IPS-18c (cell line): ENCODE results near the gene CEACAM5.
"Not testable (repeated sequence)": the region's sequence is repeated elsewhere in the genome, so short reads cannot be mapped to it uniquely, and the experiment has no call there.

Source experiments
- H3K4me3 ChIP-seq: 2 replicates; pipeline ENCODE4 v1.7.0; 2013; ENCODE audit warnings: low read depth, mild to moderate bottlenecking, low read length, moderate library complexity; ENCODE audit not compliant: insufficient read depth
- H3K9me3 ChIP-seq: one replicate; pipeline ENCODE4 v1.6.1; 2013; ENCODE audit warnings: mild to moderate bottlenecking, low read length, moderate library complexity; ENCODE audit not compliant: control insufficient read depth, insufficient read depth

CEACAM5 gene

GRCh38 chr19:41718761-41719160 is 10.3 kb downstream of the CEACAM5 start:
- Histone ChIP-seq H3K4me3 (no peak overlapping the region), H3K9me3 (no peaks in the 10 kb centered on the region)

DNA sequence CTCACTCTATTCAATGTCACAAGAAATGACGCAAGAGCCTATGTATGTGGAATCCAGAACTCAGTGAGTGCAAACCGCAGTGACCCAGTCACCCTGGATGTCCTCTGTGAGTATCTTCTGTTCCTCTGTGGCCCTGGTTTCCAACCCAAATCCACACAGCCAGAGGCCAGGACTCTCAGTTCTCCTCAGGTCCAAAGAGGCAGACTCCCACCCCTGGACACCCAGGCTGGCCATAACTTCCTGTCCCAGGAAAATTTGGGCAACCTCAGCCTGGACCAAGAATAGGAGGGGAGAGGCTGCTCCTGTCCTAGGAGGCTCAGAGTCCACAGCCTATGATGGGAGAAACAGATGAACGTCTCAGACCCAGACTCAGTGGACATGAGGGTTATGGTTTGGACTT is 11.7 kb downstream of the CEACAM5 start:
- Histone ChIP-seq H3K4me3 (no peak overlapping the region), H3K9me3 (no peaks in the 10 kb centered on the region)

- Histone ChIP-seq H3K9me3 (no peaks in the 10 kb centered on the region), H3K4me3 (no peak overlapping the region)
Observed at GRCh38 chr19:41726493-41726892, 18.1 kb downstream of the CEACAM5 start.

- Histone ChIP-seq H3K4me3 (no peak overlapping the region), H3K9me3 (no peaks in the 10 kb centered on the region)
Observed at GRCh38 chr19:41734156-41734555, 25.7 kb downstream of the CEACAM5 start.

- no peak overlapping the region for H3K4me3 ChIP-seq
- H3K9me3 ChIP-seq: no peaks in the 10 kb centered on the region
Observed at GRCh38 chr19:41734585-41734984, 26.2 kb downstream of the CEACAM5 start.

DNA sequence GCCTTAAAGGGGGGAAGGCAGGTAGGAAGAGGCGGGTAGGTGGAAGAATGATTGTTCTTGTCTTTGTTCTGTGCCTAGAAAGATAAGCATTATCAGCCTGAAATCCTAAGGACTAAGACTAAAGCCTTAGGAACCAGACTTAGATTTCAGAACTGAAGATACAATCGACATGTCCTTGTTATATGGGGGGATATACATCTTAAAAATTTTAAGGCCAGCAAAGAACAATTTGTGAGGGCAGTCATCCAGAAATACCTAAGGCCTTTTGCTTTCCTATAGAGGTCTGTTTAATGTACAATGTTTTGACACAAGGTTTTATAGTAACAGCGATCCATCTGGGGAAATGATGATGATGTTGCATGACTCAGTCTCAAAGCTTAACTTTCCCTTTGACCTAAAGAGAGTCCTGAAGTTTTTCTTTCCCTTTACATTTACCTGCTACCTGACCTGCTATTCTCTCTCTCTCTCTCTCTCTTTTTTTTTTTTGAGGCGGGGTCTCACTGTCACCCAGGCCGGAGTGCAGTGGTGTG is 26.7 kb downstream of the CEACAM5 start:
- H3K9me3 ChIP-seq: no peaks in the 10 kb centered on the region
- H3K4me3 ChIP-seq: no peak overlapping the region

GRCh38 chr19:41739361-41739760 is 30.9 kb downstream of the CEACAM5 start:
- H3K9me3 ChIP-seq: no peaks in the 10 kb centered on the region
- H3K4me3 ChIP-seq: no peak overlapping the region

DNA sequence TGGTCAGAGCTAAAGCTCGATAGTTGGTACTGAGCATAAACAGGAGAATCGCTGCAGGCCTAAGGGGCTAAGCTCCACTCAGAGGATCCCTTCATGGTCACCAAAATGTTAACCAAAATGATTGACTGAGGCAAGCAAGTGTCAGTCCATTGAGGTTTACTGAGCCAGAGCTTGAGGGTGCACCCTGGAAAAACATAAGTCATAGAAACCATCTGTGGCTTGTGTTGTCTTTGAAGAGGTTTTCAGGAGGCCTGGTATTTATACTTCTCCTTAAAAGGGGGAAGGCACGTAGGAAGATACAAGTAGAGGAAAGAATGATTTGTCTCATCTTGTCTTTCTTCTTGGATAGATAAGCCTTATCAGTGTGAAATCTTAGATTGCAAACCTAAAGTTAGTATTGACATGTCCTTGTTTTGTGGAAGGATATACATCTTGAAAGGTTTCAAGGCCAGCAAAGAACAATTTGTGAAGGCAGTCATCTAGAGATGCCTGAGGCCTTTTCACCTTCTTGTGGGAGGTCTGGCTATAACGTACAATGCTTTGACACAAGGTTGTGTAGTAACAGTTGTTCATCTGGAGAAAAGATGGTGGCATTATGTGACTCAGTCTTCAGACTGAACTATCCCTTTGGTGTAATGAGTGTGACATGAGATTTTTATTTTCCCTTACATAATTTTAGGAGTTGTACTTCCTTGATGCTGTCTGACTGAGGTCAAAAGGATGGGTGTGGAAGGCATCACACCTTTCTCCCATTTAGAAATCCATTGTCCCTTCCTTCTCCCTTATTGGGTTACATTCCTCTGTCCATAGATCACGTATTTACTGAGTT is 32.2 kb downstream of the CEACAM5 start:
- no peak overlapping the region for H3K4me3 ChIP-seq
- H3K9me3 ChIP-seq: no peaks in the 10 kb centered on the region

DNA sequence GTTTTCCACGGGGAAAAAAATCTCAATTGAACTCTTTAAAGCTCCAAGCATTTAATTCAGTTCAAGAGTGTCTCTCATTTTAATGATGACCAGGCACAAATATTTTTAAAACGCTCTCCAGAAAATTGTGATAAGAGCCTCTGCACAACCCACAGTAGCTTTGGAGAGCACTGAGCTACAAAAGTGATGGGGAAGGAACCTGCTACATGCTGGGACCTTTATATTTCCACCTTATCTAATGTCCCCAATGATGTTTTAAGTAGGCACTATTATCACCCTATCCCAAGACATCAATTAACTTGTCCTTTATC is 32.8 kb downstream of the CEACAM5 start:
- H3K4me3 ChIP-seq: no peak overlapping the region

GRCh38 chr19:41744850-41745249 is 36.4 kb downstream of the CEACAM5 start:
- Histone ChIP-seq H3K4me3 (no peak overlapping the region), H3K9me3 (no peaks in the 10 kb centered on the region)

More for the DNA sequence above, 32.8 kb downstream of the CEACAM5 start:
- H3K9me3 ChIP-seq: no peaks in the 10 kb centered on the region

DNA sequence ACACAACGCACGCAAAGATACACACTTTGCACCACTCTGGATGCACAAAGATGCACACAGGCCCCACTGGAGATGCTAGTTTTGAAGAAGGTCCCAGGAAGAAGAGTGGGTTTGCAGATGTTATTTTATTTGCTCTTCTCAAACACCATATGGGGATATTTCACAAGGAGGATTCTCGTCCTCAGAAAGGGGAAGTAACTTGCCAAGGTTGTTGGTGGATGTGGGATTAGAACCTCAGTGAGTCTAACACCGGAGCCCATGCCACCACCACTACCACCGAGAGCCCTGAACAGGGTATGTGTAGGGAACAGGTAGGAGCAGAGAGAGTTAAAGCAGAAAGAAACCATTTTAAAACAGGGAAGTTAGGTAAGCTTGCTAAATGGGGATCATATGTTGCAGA is 37.3 kb downstream of the CEACAM5 start:
- Histone ChIP-seq H3K4me3 (no peak overlapping the region), H3K9me3 (no peaks in the 10 kb centered on the region)

GRCh38 chr19:41746593-41747227 is 38.3 kb downstream of the CEACAM5 start:
- H3K9me3 ChIP-seq: no peaks in the 10 kb centered on the region
- no peak overlapping the region for H3K4me3 ChIP-seq

DNA sequence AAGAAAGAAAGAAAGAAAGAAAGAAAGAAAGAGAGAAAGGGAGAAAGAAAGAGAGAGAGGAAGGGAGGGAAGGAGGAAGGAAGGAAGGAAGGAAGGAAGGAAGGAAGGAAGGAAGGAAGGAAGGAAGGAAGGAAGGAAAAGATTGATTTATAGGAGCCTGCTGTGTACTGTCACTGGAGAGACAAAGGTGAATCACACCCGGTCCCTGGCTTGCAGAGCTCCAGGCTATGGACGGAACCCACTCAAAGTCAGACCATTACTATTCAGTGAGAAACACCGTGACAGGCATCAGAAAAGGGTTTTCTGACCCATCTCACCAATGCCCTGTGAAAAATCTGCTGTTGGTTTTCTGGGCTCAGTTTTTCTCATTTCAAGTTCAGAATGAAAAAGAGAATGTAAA is 39.6 kb downstream of the CEACAM5 start:
- Histone ChIP-seq H3K4me3 (no peak overlapping the region), H3K9me3 (no peaks in the 10 kb centered on the region)

- H3K4me3 ChIP-seq, H3K9me3 ChIP-seq: not testable (repeated sequence)
Observed at GRCh38 chr19:41750248-41751134, 42.1 kb downstream of the CEACAM5 start.

DNA sequence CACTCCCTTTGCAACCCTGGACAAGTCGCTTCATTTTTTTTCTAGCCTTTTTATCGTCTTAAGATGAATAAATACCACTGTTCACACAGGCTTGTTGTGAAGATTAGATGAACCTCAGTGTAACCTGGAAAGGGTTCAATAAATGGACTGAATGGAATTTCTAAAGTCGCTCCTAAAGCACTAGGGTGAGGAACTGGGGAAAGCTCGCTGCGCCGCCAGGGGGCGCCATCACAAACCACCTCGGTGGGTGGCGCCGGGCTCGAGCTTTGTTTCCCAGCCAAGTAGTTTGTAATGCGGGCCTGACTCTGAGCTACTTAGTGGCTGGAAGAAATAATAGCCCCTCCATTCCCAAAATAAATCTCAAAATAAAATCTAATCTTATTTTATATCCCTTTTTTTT is 44.7 kb downstream of the CEACAM5 start:
- no peak overlapping the region for H3K4me3 ChIP-seq
- no peaks in the 10 kb centered on the region for H3K9me3 ChIP-seq

- no peaks in the 10 kb centered on the region for H3K9me3 ChIP-seq
- no peak overlapping the region for H3K4me3 ChIP-seq
Observed at GRCh38 chr19:41753936-41754529, 45.6 kb downstream of the CEACAM5 start.

DNA sequence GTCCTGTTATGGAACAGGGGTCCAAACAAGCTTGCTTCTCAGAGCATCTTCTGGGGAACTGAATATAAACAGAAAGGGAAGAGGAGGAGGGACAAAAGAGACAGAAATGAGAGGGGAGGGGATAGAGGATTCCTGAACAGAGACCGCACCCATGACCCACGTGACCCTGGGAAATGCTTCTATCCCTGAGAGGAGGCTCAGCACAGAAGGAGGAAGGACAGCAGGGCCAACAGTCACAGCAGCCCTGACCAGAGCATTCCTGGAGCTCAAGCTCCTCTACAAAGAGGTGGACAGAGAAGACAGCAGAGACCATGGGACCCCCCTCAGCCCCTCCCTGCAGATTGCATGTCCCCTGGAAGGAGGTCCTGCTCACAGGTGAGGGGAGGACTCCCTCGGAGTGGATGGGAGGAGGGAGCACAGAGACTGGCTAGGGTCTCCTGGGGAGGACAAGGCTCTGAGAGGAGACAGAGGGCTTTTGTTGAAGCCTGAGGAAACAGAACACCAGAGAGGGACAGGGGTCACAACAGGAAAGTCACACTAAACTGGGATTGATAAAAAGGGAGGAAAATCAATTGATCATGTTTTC is 47.0 kb downstream of the CEACAM5 start, which contains the start of gene CEACAM6:
CEACAM6 (plus strand) TSS at position 203 of the 586 bp plus-strand sequence; CDS start at position 312, 109 bp downstream.
- no peak within 1 kb of the TSS for H3K4me3 ChIP-seq

More for the DNA sequence above, 47.0 kb downstream of the CEACAM5 start, which contains the start of gene CEACAM6:
- H3K9me3 ChIP-seq: no peaks in the 10 kb centered on the region
